Stimulated activated CD4-positive, alpha-beta T cell treated with anti-CD3 and anti-CD28 coated beads, TNF-alpha, amount 100 ng/mL, for 48 hours (primary cell): ENCODE results near the gene MAPKAPK5.
"Not testable (repeated sequence)": the region's sequence is repeated elsewhere in the genome, so short reads cannot be mapped to it uniquely, and the experiment has no call there.

Experiments used
- DNase-seq, 3 donors: peaks; one replicate each; pipeline ENCODE4 v3.0.0-alpha.2; 2020; ENCODE audit warnings: low read depth in 3 of 3

The MAPKAPK5 gene

GRCh38 chr12:111841750-111842555 is at the start of gene MAPKAPK5:
Gene MAPKAPK5, plus strand, starts transcription at chr12:111842228. Its CDS starts 506 bp downstream, at chr12:111842734.
- DNase-seq: peak; percentile 94 to 96 (median 95)

GRCh38 chr12:111792856-111793235 is 49.2 kb upstream of the MAPKAPK5 start:
- no peak for DNase-seq

GRCh38 chr12:111798182-111798581 is 43.8 kb upstream of the MAPKAPK5 start:
- DNase-seq: no peak

- DNase-seq: no peak
These were observed 42.3 kb upstream of the MAPKAPK5 start for GRCh38 chr12:111799758-111800157.

GRCh38 chr12:111803038-111803626 is 38.9 kb upstream of the MAPKAPK5 start:
- no peak for DNase-seq

GRCh38 chr12:111803851-111804250 is 38.2 kb upstream of the MAPKAPK5 start:
- DNase-seq: no peak

- no peak for DNase-seq
These were observed 35.7 kb upstream of the MAPKAPK5 start for GRCh38 chr12:111806304-111806703.

- DNase-seq: no peak
These were observed 34.8 kb upstream of the MAPKAPK5 start for GRCh38 chr12:111807232-111807631.

- DNase-seq: peak; percentile 45 to 53 (median 46)
These were observed 28.9 kb upstream of the MAPKAPK5 start for GRCh38 chr12:111812881-111813741.

- DNase-seq: no peak
These were observed 25.9 kb upstream of the MAPKAPK5 start for GRCh38 chr12:111816065-111816615.

GRCh38 chr12:111816898-111817297 is 25.1 kb upstream of the MAPKAPK5 start:
- DNase-seq: not testable (repeated sequence)

GRCh38 chr12:111818340-111818739 is 23.7 kb upstream of the MAPKAPK5 start:
- DNase-seq: no peak

GRCh38 chr12:111819191-111820158 is 22.6 kb upstream of the MAPKAPK5 start:
- DNase-seq: no peak

- DNase-seq: not testable (repeated sequence)
These were observed 21.2 kb upstream of the MAPKAPK5 start for GRCh38 chr12:111820828-111821227.

- DNase-seq: no peak
These were observed 19.1 kb upstream of the MAPKAPK5 start for GRCh38 chr12:111822886-111823285.

GRCh38 chr12:111823891-111824290 is 18.1 kb upstream of the MAPKAPK5 start:
- DNase-seq: no peak

- DNase-seq: not testable (repeated sequence)
These were observed 17.7 kb upstream of the MAPKAPK5 start for GRCh38 chr12:111824312-111824711.

- DNase-seq: no peak
These were observed 16.5 kb upstream of the MAPKAPK5 start for GRCh38 chr12:111825509-111825908.

- DNase-seq: no peak
These were observed 15.7 kb upstream of the MAPKAPK5 start for GRCh38 chr12:111826316-111826715.

- DNase-seq: no peak
These were observed 15.0 kb upstream of the MAPKAPK5 start for GRCh38 chr12:111826992-111827391.

- no peak for DNase-seq
These were observed 14.1 kb upstream of the MAPKAPK5 start for GRCh38 chr12:111827907-111828306.
